GM10266 (cell line): Measurements from ENCODE around the gene SYNCRIP.
A peak's percentile ranks its signal among the peaks of the same experiment; 100 is the strongest.

Experiments used
- DNase-seq: peaks from one replicate; pipeline ENCODE4 v3.0.0; 2012; ENCODE audit errors: extremely low spot score
- TF ChIP-seq, protein P1 (sequence below): IDR thresholded peaks from 2 replicates; pipeline ENCODE4 v1.5.1; 2012; ENCODE audit warnings: mild to moderate bottlenecking, low read depth; ENCODE audit not compliant: control insufficient read depth, insufficient read depth; ENCODE audit errors: missing control alignments

The SYNCRIP gene

DNA sequence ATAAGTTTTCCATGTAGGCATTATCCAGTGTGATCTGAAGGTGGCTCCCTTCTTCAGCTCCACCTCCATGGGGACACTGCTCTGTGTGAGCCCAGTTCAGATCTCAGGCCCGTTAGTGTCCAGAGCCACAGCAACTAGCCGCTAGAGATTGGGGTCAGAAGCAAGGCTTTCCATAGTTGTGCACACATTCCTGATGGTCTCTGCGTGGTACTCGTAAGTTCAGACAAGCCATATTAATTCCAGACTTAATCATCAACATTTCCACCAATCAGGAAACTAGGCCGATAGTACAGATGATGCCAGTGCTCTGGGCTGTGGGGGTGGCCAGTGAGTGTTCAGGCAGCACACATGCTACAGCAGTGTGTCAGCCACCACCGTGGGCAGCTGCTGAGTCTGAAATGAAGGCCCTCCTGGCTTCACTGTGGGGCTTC is 17.5 kb upstream of the SYNCRIP start:
- no peak for DNase-seq
- TF ChIP-seq, protein P1, sequence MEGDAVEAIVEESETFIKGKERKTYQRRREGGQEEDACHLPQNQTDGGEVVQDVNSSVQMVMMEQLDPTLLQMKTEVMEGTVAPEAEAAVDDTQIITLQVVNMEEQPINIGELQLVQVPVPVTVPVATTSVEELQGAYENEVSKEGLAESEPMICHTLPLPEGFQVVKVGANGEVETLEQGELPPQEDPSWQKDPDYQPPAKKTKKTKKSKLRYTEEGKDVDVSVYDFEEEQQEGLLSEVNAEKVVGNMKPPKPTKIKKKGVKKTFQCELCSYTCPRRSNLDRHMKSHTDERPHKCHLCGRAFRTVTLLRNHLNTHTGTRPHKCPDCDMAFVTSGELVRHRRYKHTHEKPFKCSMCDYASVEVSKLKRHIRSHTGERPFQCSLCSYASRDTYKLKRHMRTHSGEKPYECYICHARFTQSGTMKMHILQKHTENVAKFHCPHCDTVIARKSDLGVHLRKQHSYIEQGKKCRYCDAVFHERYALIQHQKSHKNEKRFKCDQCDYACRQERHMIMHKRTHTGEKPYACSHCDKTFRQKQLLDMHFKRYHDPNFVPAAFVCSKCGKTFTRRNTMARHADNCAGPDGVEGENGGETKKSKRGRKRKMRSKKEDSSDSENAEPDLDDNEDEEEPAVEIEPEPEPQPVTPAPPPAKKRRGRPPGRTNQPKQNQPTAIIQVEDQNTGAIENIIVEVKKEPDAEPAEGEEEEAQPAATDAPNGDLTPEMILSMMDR, result no peak

DNA sequence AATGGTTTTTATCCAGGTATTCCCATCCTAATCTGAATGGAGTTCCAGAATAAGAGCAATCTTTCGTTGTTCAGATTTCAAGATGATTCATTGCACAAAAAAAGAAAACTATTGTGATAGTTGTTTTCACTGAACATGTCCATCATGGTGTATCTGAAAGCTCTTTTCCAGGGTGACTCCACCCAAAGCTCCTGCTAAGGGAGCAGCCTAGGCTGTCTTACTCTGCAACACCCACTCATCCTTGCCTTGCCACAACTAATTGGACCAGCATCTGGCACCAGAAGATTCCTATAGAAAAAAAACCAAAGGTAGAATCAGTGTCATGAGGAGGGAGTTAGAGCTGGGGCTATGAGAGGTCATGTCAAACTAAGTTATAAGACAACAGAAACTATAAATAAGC is 7.9 kb upstream of the SYNCRIP start:
- TF ChIP-seq, protein P1, result no peak
- DNase-seq, result no peak

DNA sequence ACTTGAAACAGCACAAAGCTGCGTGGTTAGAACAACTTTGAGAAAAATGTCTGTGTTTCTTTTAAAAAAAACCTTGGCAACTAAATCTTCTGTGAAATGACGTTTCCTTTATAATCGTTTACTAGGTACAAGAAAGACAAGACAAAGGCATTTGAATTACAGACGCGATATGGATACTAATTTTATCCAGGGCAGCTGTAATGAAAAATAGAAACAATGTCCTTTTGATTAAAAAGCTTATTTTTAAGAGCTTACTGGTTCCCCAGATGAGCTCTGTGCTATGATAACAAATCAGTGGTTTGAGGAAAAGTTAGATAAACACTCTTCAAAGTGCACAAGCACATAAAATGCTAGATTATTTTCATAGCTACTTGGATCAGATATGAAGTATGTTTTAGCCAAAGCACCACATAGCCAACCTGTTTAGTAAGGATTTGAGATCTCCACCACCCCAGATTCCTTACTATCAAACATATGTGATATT is 1.6 kb upstream of the SYNCRIP start:
- no peak for DNase-seq
- TF ChIP-seq, protein P1, result no peak

DNA sequence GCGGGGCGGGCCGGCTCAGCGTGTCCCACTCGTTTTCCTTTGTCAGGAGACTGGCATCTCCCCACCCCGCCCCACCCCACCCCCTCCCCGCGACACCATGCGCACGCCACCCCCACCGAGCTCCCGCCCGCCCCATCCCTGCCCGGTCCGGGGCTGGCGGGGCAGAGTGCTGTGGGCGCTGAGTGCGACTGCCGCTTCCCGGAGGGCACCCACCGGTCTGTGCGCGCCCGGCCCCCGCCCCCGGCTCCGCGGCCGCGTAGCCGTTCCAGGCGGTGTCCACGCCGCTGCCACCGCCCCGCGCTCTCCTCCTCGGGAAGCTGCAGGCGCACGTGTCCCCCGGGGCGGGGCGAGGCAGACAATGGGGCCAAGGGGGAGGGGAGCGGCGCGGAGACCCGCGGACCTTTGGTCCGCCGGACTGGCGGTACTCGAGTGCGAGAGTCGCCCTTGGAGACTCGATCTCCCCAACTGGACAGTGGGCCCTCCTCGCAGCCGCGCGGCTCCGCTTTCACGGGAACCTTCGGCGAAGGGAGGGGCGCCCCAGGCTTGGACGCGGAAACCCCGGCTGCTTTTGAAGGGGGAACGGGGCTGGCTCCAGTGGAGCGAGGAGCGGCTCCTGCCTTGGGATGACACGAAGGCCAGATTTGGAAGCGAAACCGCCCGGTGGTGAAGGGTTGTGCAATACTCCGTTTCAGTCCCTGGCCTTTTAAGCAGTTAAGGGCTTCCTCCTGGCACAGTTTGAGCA is 1.0 kb upstream of the SYNCRIP start:
- peak; percentile 71 for DNase-seq
- TF ChIP-seq, protein P1, result no peak

DNA sequence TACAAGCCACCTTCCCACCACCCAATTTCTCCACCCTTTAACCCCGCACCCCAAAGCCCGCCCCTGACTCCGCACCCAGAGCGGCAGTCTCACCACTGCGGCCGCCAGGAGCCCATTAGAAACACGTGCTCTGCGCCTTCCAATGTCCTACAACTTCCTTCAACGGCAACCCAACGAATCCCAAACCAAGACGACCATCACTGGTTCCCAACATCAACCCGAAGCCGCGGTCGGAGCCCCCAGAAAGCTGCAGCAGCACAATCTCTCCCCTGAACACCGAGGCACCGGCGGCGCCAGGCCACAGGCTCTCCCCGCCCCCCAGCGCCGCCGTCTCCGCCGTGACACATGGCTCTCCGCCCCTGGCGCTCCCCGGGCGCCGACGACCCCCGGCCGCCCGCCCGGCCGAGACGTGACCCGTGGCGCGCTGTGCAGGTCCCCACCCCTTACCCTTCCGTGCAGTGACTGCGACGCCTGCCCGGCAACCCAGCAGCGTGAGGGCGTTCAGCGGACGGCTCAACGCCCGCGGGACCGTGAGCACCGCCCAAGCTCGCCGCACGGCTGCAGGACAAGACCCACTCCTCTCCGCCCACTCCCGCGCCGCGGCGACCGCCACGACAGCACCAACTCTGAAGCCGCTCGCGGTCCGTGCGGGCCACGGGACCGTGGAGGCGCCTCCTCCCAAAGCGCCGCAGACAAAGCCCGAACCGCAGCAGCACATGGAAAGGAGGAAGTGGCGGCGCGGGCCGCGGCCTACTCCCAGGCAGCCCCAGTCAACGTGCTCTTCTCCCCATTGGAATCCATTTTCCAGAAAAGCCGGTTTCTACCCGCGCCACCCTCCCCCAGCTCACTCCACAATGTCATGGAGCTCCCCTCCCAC is 551 bp downstream of the SYNCRIP start:
- peak; percentile 45 for DNase-seq
- TF ChIP-seq, protein P1, result no peak

DNA sequence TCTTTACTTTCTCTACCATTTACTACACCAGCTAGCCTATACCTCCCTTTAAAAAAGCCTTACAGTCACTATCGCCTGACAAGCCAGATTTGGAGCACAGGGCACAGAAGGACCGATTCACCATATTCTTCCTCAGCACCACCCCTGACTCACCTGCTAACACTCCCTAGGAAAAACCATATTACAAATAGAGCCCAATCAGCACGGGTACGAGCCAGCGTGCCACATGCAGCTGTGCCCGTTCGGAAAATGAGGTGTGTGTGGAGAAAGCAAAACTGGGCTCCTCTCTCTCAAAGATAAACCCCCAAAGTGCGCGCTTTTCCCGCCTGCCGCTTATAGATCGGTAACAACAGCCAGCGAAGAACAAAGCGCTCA is 1.2 kb downstream of the SYNCRIP start:
- DNase-seq, result no peak
- TF ChIP-seq, protein P1, result no peak
